HCT116 (cell line): ENCODE results near the gene TLX1. TPM values are rescaled to one million over a fixed set of nuclear protein-coding genes. Genes with fewer than 3 reads are reported as not detected.

Experiments used
- ATAC-seq: fragments of 200-7000 bp; cut with Tn5 transposase; 2 replicates; pipeline ENCODE4 v1.9.1; 2020; ENCODE audit warnings: mild to moderate bottlenecking, moderate library complexity
- BruUV-seq: library from RNA; stranded (reverse); fragments of 400-500 nt; replicated peaks from 2 replicates; lab custom pipeline; 2021; lab: Mats Ljungman, UMichigan
- CTCF ChIA-PET: fragments of 300-600 bp; sonication (Branson Sonifier 250); formaldehyde crosslinking; loops from one replicate; lab custom pipeline; 2021; ENCODE audit warnings: antibody characterized with exemption; lab: Charles Lee
- POLR2A ChIA-PET: fragments of 300-600, 350-600 bp; sonication (Branson Sonifier 250); formaldehyde crosslinking; loops from one replicate; lab custom pipeline; 2021; ENCODE audit warnings: antibody characterized with exemption; lab: Charles Lee
- RAD21 ChIA-PET, 2 experiments: fragments of 300-600 bp; sonication (Branson Sonifier 250); formaldehyde crosslinking; loops; one replicate each; lab custom pipeline; 2023; ENCODE audit warnings: low total read pairs in 2 of 2; ENCODE audit not compliant: uncharacterized antibody in 2 of 2, unreplicated experiment in 2 of 2, low non-redundant PET in 1 of 2; lab: Charles Lee
- DNase-seq: peaks from one replicate; pipeline ENCODE4 v3.0.0-alpha.2; 2010; ENCODE audit warnings: low read depth, low spot score
- H2AFZ ChIP-seq: fragments of 200-600 bp; shearing (Covaris generic), sonication (generic); 2 replicates; pipeline ENCODE4 v1.6.1; 2017; ENCODE audit warnings: low read depth, mixed run types, mixed read lengths, antibody characterized with exemption, low read length; ENCODE audit not compliant: poor library complexity, severe bottlenecking
- H3K27ac ChIP-seq: 2 replicates; pipeline ENCODE4 v1.5.1; 2012; ENCODE audit warnings: low read depth, low read length
- H3K27me3 ChIP-seq: fragments of 200-600 bp; sonication (generic); 2 replicates; pipeline ENCODE4 v1.6.1; 2016; ENCODE audit warnings: mixed run types, low read length, mixed read lengths; ENCODE audit not compliant: insufficient read depth
- H3K36me3 ChIP-seq, 2 experiments: fragments of 200-500 bp in 1 of 2; fragments of 200-600 bp in 1 of 2; sonication (Bioruptor generic) in 1 of 2; sonication (generic) in 1 of 2; 2 replicates each; pipeline versions ENCODE4 v1.5.1 to v1.6.1; 2014 to 2016; ENCODE audit warnings: low read length in 2 of 2, inconsistent platforms in 1 of 2, mixed read lengths in 1 of 2, mixed run types in 1 of 2; ENCODE audit not compliant: insufficient read depth in 2 of 2, control insufficient read depth in 1 of 2
- H3K4me1 ChIP-seq, 2 experiments: fragments of 200-600 bp in 1 of 2; sonication (generic) in 1 of 2; 2 replicates each; pipeline versions ENCODE4 v1.5.1 to v1.6.1; 2012 to 2017; ENCODE audit warnings: low read length in 2 of 2, inconsistent platforms in 1 of 2, mild to moderate bottlenecking in 1 of 2, mixed read lengths in 1 of 2, mixed run types in 1 of 2, moderate library complexity in 1 of 2; ENCODE audit not compliant: insufficient read depth in 2 of 2, control insufficient read depth in 1 of 2
- H3K4me2 ChIP-seq: fragments of 200-600 bp; sonication (generic); 2 replicates; pipeline ENCODE4 v1.6.1; 2017; ENCODE audit warnings: mixed run types, low read length, mixed read lengths
- H3K4me3 ChIP-seq, 2 experiments: fragments of 200-600 bp in 1 of 2; sonication (generic) in 1 of 2; replicated peaks in 1 of 2; 2 replicates each; pipeline ENCODE4 v1.5.1; 2011 to 2016; ENCODE audit warnings: low read length in 2 of 2, control low read depth in 1 of 2, low read depth in 1 of 2, mild to moderate bottlenecking in 1 of 2, mixed read lengths in 1 of 2, mixed run types in 1 of 2
- H3K79me2 ChIP-seq: fragments of 200-600 bp; sonication (generic); 2 replicates; pipeline ENCODE4 v1.6.1; 2017; ENCODE audit warnings: mild to moderate bottlenecking, mixed run types, low read length, moderate library complexity, mixed read lengths; ENCODE audit not compliant: insufficient read depth
- H3K9ac ChIP-seq: fragments of 200-600 bp; sonication (generic); 2 replicates; pipeline ENCODE4 v1.6.1; 2016; ENCODE audit warnings: low read length, mixed read lengths
- H3K9me2 ChIP-seq: fragments of 200-600 bp; sonication (generic), shearing (Covaris generic); 2 replicates; pipeline ENCODE4 v1.6.1; 2017; ENCODE audit warnings: mixed run types, mild to moderate bottlenecking, moderate library complexity; ENCODE audit not compliant: insufficient read depth
- H3K9me3 ChIP-seq, 2 experiments: fragments of 200-500 bp in 1 of 2; fragments of 200-600 bp in 1 of 2; sonication (Bioruptor generic) in 1 of 2; sonication (generic) in 1 of 2; 2 replicates each; pipeline ENCODE4 v1.6.1; 2014 to 2017; ENCODE audit warnings: low read length in 2 of 2, mixed read lengths in 2 of 2, inconsistent platforms in 1 of 2, low read depth in 1 of 2, mild to moderate bottlenecking in 1 of 2, mixed run types in 1 of 2, moderate library complexity in 1 of 2; ENCODE audit not compliant: control insufficient read depth in 1 of 2, insufficient read depth in 1 of 2
- H4K20me1 ChIP-seq: fragments of 200-600 bp; sonication (generic), shearing (Covaris generic); 2 replicates; pipeline ENCODE4 v1.6.1; 2017; ENCODE audit warnings: mixed run types, mild to moderate bottlenecking, moderate library complexity; ENCODE audit not compliant: insufficient read depth
- CEBPB ChIP-seq: IDR thresholded peaks from 2 replicates; pipeline ENCODE4 v1.6.1; 2012; ENCODE audit warnings: low read depth
- RAD21 ChIP-seq: IDR thresholded peaks from 2 replicates; pipeline ENCODE4 v1.6.1; 2012; ENCODE audit warnings: low read depth, mild to moderate bottlenecking
- SRF ChIP-seq: IDR thresholded peaks from 2 replicates; pipeline ENCODE4 v1.6.1; 2012; ENCODE audit warnings: low read depth
- intact Hi-C: fragments of 100-400 bp; cut with micrococcal nuclease; formaldehyde crosslinking; loops from 2 replicates; pipeline ENCODE4 v1.10.0; 2022
- total RNA-seq: library from RNA; stranded (reverse); gene quantifications from one replicate; pipeline ENCODE4 v1.2.1, GENCODE V29; 2021; ENCODE audit not compliant: unreplicated experiment
- TF ChIP-seq, protein P1 (sequence below): IDR thresholded peaks from 2 replicates; pipeline ENCODE4 v1.6.1; 2011; ENCODE audit warnings: mild to moderate bottlenecking, low read length, moderate library complexity; ENCODE audit not compliant: insufficient replicate concordance; ENCODE audit errors: extremely low read depth
- TF ChIP-seq, protein P2 (sequence below): IDR thresholded peaks from 2 replicates; pipeline ENCODE4 v1.6.1; 2012

TLX1 gene
- total RNA-seq, 1 experiment from 2014 or later = not detected

DNA sequence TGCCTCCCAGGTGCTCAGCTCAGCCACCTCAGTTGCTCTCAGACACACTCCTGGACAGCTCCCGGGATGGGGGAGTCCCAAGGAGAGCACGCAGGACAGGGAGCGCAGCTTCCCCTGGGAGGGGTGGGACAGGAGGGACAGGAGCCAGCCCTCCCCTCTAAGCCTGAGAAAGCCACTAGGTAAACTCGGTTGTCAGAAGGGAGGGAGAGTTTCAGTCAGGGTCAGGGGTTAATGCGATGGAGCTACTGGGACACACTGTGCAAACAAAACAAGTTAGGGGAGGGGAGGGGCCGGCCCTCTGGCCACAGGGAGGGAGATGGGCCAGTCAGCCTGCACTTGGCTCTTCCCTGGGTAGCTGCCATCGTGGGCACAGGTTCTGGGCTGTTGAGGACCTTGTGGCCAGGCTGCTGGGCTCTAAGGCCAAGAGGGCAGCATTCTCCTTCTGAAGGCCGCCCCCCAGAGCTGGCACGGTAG lies 38.2 kb upstream of the TLX1 start:
- CTCF ChIA-PET = interaction anchor here (0.6 to 9.5 kb wide), 4 partner anchors 31 to 1243 kb away, joined by 3 to 414 read pairs (median 4); partner anchors contain the start of gene KAZALD1
- no peak overlapping the region for H3K4me2 ChIP-seq
- ATAC-seq = no peak

More for the DNA sequence above, 38.2 kb upstream of the TLX1 start:
- DNase-seq = no peak
- Histone ChIP-seq H3K9me3 (no peaks in the 10 kb centered on the region), H3K27me3 (no peaks in the 10 kb centered on the region), H3K9ac (no peak overlapping the region), H2AFZ (no peak overlapping the region), H3K79me2 (no peaks in the 10 kb centered on the region), H3K27ac (no peak overlapping the region), H3K4me1 (peaks cover 6 to 38% of the 10 kb centered on the region in 2 experiments; a peak in 3 of 4 replicates), H3K4me3 (no peak overlapping the region), H4K20me1 (no peaks in the 10 kb centered on the region)
- ChIA-PET POLR2A (interaction anchor here (1.9 kb wide), 1 partner anchor 49 kb away, joined by 4 read pairs; no protein-coding TSS in a partner anchor), RAD21 (interaction anchor here in 1 of 2 experiments (1.9 kb wide), 1 partner anchor 49 kb away, joined by 5 read pairs; no protein-coding TSS in a partner anchor)
- no TSS peak for BruUV-seq
- TF ChIP-seq RAD21 (no peak), SRF (no peak), CEBPB (no peak)
- TF ChIP-seq, protein P1, sequence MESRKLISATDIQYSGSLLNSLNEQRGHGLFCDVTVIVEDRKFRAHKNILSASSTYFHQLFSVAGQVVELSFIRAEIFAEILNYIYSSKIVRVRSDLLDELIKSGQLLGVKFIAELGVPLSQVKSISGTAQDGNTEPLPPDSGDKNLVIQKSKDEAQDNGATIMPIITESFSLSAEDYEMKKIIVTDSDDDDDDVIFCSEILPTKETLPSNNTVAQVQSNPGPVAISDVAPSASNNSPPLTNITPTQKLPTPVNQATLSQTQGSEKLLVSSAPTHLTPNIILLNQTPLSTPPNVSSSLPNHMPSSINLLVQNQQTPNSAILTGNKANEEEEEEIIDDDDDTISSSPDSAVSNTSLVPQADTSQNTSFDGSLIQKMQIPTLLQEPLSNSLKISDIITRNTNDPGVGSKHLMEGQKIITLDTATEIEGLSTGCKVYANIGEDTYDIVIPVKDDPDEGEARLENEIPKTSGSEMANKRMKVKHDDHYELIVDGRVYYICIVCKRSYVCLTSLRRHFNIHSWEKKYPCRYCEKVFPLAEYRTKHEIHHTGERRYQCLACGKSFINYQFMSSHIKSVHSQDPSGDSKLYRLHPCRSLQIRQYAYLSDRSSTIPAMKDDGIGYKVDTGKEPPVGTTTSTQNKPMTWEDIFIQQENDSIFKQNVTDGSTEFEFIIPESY = no peak
- TF ChIP-seq, protein P2, sequence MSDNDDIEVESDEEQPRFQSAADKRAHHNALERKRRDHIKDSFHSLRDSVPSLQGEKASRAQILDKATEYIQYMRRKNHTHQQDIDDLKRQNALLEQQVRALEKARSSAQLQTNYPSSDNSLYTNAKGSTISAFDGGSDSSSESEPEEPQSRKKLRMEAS = no peak
- TF ChIP-seq, all 23 proteins: peak for 0
- Histone ChIP-seq H3K9me2 (no peaks in the 10 kb centered on the region), H3K36me3 (no peaks in the 10 kb centered on the region)
- intact Hi-C loops = no loop called here
